GM12873 (cell line): ENCODE data around the gene HYDIN.

Source experiments
- TF ChIP-seq, protein P1 (sequence below): IDR thresholded peaks from 2 replicates; pipeline ENCODE4 v1.5.1; 2012; ENCODE audit warnings: low read depth, mild to moderate bottlenecking, moderate library complexity, low read length, control low read depth; ENCODE audit not compliant: insufficient read depth; ENCODE audit errors: missing control alignments

Gene HYDIN

DNA sequence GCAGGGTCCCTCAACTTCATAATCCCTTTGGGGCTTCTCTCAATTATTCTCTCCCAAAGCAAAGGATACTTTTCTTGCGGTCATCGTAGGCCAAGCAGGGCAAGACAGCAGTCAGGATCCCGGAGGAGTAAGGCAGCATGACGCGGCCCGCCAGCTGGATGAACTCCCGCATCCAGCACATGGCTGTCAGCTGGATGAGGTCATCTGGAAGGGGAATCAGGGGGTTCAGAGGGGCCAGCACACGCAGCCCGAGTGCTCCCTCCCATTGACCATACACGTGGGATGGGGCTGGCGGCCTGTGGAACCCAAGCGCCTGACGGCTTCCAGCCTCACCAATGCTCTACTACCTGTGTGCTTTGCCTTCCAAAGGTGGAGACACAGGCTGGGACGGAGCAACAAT is 448.7 kb downstream of the HYDIN start:
- TF ChIP-seq, protein P1, sequence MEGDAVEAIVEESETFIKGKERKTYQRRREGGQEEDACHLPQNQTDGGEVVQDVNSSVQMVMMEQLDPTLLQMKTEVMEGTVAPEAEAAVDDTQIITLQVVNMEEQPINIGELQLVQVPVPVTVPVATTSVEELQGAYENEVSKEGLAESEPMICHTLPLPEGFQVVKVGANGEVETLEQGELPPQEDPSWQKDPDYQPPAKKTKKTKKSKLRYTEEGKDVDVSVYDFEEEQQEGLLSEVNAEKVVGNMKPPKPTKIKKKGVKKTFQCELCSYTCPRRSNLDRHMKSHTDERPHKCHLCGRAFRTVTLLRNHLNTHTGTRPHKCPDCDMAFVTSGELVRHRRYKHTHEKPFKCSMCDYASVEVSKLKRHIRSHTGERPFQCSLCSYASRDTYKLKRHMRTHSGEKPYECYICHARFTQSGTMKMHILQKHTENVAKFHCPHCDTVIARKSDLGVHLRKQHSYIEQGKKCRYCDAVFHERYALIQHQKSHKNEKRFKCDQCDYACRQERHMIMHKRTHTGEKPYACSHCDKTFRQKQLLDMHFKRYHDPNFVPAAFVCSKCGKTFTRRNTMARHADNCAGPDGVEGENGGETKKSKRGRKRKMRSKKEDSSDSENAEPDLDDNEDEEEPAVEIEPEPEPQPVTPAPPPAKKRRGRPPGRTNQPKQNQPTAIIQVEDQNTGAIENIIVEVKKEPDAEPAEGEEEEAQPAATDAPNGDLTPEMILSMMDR: no peak

DNA sequence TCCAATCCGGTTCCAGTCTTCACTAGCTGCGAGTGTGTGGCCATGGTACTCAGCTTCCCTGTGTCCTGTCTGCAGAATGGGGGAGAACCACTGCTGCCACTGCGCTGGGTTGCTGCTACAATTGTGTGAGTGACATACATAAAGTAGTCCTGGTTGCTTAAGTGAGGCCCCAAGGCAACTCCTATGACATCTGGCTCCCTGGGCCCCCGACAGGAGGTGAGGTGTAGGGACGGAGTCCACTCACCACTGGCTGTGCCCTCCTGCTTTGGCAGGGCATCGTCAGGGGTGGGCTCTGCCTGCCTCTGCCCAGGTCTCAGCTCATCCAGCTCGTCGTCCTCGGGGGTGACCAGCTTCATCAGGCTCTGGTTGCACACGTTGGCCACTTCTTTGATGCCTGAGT is 450.0 kb downstream of the HYDIN start:
- TF ChIP-seq, protein P1: no peak

DNA sequence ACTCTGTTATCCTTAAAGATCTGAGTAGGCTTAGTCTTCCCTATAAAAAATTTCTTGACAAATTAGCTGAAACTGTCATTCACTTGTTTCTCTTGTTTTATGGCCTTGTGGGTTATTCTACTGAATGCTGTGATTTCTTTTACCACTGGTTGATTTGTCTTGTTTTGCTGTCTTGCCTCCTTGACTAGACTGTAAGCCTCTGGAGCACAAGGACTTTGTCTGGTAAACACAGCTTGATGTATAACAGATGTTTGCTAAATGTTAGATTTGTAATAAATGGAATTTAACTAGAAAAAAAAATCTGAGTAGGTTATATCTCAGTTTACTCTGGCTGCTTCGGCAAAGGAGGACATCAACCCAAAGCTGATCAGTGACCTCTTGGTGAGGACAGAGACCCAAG is 451.2 kb downstream of the HYDIN start:
- TF ChIP-seq, protein P1: no peak

DNA sequence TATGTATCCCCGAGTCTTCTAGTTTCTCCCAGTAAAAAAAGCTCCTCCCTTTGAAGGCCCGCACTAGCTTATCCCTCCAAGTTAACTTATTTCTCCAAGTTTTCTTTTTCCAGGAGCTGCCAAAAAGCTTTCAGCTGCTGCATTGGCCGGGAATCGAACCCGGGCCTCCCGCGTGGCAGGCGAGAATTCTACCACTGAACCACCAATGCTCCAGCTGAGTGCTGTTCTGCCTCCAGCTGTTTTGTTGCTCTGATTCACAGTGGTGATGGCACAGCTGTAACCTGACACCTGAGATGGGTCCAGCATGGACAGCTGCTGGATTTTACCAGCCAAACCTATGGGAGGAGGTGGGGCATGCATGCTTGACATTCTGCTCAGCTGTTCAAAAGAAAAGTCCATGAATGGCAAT is 451.6 kb downstream of the HYDIN start:
- TF ChIP-seq, protein P1: no peak

DNA sequence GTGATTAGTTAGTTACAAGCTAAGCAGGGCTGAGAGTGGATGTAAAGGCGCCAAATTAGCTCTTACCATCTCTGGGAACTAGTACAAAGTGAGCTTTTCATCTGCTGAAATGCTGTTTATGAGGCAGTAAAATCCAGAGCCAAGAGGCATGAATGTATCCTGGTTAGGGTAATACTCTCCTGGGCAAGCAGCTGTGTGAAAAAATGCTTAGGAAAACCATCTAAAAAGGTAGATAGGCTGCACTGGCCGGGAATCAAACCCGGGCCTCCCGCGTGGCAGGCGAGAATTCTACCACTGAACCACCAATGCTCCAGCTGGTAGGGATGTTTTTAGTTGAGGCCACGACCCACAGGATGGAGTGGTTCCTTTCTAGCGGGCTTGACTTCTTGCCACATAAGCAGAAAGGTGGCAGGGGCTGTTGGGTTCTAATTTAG is 452.5 kb downstream of the HYDIN start:
- TF ChIP-seq, protein P1: no peak

DNA sequence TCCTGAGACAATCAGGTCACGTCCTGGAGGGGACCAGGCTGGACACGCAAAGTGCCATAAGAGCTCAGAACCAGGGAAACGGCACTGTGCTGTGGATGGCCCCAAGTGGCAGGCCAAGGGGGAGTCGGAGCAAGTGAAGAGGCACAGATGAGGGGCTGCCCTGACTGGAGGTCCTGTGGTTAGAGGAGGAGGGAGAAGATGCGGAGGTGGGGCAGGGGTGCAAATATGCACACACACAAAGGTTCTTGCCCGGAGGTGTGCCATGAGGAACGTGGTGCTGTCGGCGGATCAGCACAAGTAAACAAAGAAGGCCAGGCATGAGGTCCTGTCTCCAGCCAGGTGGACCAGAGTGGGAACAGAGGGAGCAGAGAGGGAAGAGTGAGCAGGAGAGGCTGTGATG is 453.0 kb downstream of the HYDIN start:
- TF ChIP-seq, protein P1: no peak

DNA sequence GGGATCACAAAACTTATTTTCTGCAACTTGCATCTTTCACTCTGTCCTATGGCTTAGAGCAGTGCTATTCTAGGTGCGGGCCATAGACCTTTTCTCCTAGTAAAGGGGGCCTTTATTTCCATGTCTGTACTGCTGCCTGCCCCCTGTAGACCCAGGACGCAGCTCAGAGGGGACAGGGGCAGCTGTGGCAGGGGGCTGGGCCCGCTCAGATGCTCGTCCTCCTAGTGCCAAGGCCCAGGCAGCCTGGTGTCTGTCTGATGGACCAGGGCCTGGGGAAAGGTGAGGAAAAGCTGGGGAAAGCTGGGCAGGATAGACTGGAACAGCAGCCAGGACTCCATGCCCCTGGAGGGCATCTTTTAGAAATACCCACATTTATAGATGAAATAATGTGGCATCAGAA is 455.1 kb downstream of the HYDIN start:
- TF ChIP-seq, protein P1: no peak
